ENCODE measurements around the gene NT5C.

NT5C gene

GRCh38 chr17:75114552-75115314 is 16.8 kb downstream of the NT5C start:
- no peak for FAIRE-seq

- FAIRE-seq: peak; percentile 92
These were observed 17.6 kb downstream of the NT5C start for GRCh38 chr17:75113798-75114551.

GRCh38 chr17:75111777-75112335 is 19.7 kb downstream of the NT5C start:
- FAIRE-seq: no peak

- no peak for FAIRE-seq
These were observed 21.2 kb downstream of the NT5C start for GRCh38 chr17:75110234-75110937.

- FAIRE-seq: no peak
These were observed 21.9 kb downstream of the NT5C start, which contains the start of gene ARMC7 for GRCh38 chr17:75109407-75110233. Gene ARMC7, plus strand, starts transcription at chr17:75109969. Its CDS starts 320 bp downstream, at chr17:75110289.

- FAIRE-seq: no peak
These were observed 22.5 kb downstream of the NT5C start for GRCh38 chr17:75109046-75109406.

- no peak for FAIRE-seq
These were observed 23.3 kb downstream of the NT5C start for GRCh38 chr17:75108193-75108592.

GRCh38 chr17:75105126-75106080 is 26.1 kb downstream of the NT5C start:
- peak; percentile 63 for FAIRE-seq

GRCh38 chr17:75103601-75104554 is 27.7 kb downstream of the NT5C start:
- no peak for FAIRE-seq

- no peak for FAIRE-seq
These were observed 29.1 kb downstream of the NT5C start for GRCh38 chr17:75102385-75102821.

GRCh38 chr17:75099881-75100595 is 31.5 kb downstream of the NT5C start:
- no peak for FAIRE-seq

- no peak for FAIRE-seq
These were observed 32.7 kb downstream of the NT5C start for GRCh38 chr17:75098861-75099260.

GRCh38 chr17:75097865-75098264 is 33.7 kb downstream of the NT5C start:
- no peak for FAIRE-seq

GRCh38 chr17:75096082-75096625 is 35.4 kb downstream of the NT5C start:
- FAIRE-seq: no peak

GRCh38 chr17:75094871-75095399 is 36.6 kb downstream of the NT5C start:
- FAIRE-seq: no peak

- no peak for FAIRE-seq
These were observed 37.9 kb downstream of the NT5C start for GRCh38 chr17:75093548-75094158.

GRCh38 chr17:75091855-75092327 is 39.7 kb downstream of the NT5C start:
- no peak for FAIRE-seq

All from G401.6 (cell line).